Liver (tissue), 3 donors: ENCODE results near the gene ACTR1B.

ENCODE experiments used
- FOXA1 ChIP-seq: IDR thresholded peaks from 2 replicates; pipeline ENCODE4 v1.6.1; 2016; ENCODE audit warnings: antibody characterized with exemption
- GABPA ChIP-seq, 2 donors: IDR thresholded peaks in 1 of 2; conservative IDR thresholded peaks in 1 of 2; 2 replicates each; pipeline ENCODE4 v1.6.1; 2016; ENCODE audit warnings: antibody characterized with exemption in 2 of 2, mild to moderate bottlenecking in 1 of 2, moderate library complexity in 1 of 2
- HNF4A ChIP-seq, 2 donors: conservative IDR thresholded peaks; 2 replicates each; pipeline ENCODE4 v1.6.1; 2016; ENCODE audit warnings: antibody characterized with exemption in 2 of 2, mild to moderate bottlenecking in 2 of 2
- HNF4G ChIP-seq: IDR thresholded peaks from 2 replicates; pipeline ENCODE4 v1.6.1; 2016; ENCODE audit warnings: antibody characterized with exemption
- NR2F2 ChIP-seq: IDR thresholded peaks from 2 replicates; pipeline ENCODE4 v1.6.1; 2016; ENCODE audit warnings: antibody characterized with exemption
- RAD21 ChIP-seq, 2 donors: IDR thresholded peaks; 2 replicates each; pipeline ENCODE4 v1.6.1; 2016; ENCODE audit warnings: antibody characterized with exemption in 2 of 2, mild to moderate bottlenecking in 2 of 2
- RXRA ChIP-seq, 2 donors: IDR thresholded peaks; 2 replicates each; pipeline ENCODE4 v1.6.1; 2017 to 2018; ENCODE audit warnings: antibody characterized with exemption in 2 of 2, mild to moderate bottlenecking in 1 of 2
- SP1 ChIP-seq: IDR thresholded peaks from 2 replicates; pipeline ENCODE4 v1.6.1; 2018; ENCODE audit warnings: antibody characterized with exemption, mild to moderate bottlenecking
- TAF1 ChIP-seq: conservative IDR thresholded peaks from 2 replicates; pipeline ENCODE4 v1.6.1; 2016; ENCODE audit warnings: antibody characterized with exemption, mild to moderate bottlenecking
- YY1 ChIP-seq: IDR thresholded peaks from 2 replicates; pipeline ENCODE4 v1.6.1; 2016; ENCODE audit warnings: antibody characterized with exemption, mild to moderate bottlenecking
- TF ChIP-seq, protein P1 (sequence below): fragments of 150-350 bp; IDR thresholded peaks from 2 replicates; pipeline ENCODE4 v1.5.1; 2017; ENCODE audit warnings: improper control_type of control experiment, low read depth, low read length; ENCODE audit not compliant: missing input control
- TF ChIP-seq, protein P2 (sequence below): IDR thresholded peaks from 2 replicates; pipeline ENCODE4 v1.6.1; 2016; ENCODE audit warnings: antibody characterized with exemption
- TF ChIP-seq, protein P3 (sequence below): IDR thresholded peaks from 2 replicates; pipeline ENCODE4 v1.6.1; 2016; ENCODE audit warnings: antibody characterized with exemption, mild to moderate bottlenecking
- TF ChIP-seq, protein P4 (sequence below): IDR thresholded peaks from 2 replicates; pipeline ENCODE4 v1.6.1; 2016; ENCODE audit warnings: antibody characterized with exemption
- donor health status: healthy.
- donor health status: healthy.

DNA sequence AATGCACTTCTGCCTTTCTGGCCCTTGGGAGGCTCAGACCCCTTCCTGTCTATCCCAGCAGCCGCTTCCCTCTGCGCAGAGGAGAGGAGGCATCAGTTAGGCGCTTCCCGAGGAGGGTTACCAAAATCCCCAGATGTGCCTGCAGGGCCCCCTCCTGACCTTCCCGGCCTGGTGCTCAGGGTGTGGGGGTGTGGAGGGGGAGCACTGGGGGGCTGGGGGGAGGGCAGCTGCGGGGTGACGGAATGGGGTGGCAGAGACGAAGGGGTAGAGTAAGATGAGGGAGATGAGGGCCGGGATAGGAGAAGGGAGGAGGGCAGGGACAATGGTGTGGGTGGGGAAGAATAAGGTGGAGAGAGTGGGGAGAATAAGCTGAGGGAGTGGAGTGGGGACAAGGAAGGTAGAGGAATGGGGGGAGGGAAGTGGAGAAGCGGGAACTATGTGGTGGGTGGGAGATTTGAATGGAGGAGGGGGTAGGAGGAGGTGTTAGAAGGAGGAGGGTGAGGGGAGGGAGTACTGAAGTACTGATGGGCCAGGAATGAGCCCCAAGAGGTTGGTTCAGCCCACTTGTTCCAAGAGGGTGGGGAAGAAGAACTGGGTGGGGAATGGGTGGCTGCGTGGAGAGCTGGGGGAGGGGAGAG is 43.0 kb upstream of the ACTR1B start:
- TF ChIP-seq, protein P1, sequence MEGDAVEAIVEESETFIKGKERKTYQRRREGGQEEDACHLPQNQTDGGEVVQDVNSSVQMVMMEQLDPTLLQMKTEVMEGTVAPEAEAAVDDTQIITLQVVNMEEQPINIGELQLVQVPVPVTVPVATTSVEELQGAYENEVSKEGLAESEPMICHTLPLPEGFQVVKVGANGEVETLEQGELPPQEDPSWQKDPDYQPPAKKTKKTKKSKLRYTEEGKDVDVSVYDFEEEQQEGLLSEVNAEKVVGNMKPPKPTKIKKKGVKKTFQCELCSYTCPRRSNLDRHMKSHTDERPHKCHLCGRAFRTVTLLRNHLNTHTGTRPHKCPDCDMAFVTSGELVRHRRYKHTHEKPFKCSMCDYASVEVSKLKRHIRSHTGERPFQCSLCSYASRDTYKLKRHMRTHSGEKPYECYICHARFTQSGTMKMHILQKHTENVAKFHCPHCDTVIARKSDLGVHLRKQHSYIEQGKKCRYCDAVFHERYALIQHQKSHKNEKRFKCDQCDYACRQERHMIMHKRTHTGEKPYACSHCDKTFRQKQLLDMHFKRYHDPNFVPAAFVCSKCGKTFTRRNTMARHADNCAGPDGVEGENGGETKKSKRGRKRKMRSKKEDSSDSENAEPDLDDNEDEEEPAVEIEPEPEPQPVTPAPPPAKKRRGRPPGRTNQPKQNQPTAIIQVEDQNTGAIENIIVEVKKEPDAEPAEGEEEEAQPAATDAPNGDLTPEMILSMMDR, result no peak
- TF ChIP-seq TAF1 (no peak), FOXA1 (no peak), HNF4G (no peak), RAD21 (IDR thresholded peaks at IDR 0.05) (no peak), HNF4A (conservative IDR thresholded peaks at IDR 0.05) (no peak), SP1 (no peak), GABPA (IDR thresholded peaks at IDR 0.05 in 1 of 2, conservative IDR thresholded peaks at IDR 0.05 in 1 of 2) (no peak), RXRA (IDR thresholded peaks at IDR 0.05) (no peak), NR2F2 (no peak), YY1 (no peak)
- TF ChIP-seq, protein P2, sequence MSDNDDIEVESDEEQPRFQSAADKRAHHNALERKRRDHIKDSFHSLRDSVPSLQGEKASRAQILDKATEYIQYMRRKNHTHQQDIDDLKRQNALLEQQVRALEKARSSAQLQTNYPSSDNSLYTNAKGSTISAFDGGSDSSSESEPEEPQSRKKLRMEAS, result no peak
- TF ChIP-seq, protein P3, sequence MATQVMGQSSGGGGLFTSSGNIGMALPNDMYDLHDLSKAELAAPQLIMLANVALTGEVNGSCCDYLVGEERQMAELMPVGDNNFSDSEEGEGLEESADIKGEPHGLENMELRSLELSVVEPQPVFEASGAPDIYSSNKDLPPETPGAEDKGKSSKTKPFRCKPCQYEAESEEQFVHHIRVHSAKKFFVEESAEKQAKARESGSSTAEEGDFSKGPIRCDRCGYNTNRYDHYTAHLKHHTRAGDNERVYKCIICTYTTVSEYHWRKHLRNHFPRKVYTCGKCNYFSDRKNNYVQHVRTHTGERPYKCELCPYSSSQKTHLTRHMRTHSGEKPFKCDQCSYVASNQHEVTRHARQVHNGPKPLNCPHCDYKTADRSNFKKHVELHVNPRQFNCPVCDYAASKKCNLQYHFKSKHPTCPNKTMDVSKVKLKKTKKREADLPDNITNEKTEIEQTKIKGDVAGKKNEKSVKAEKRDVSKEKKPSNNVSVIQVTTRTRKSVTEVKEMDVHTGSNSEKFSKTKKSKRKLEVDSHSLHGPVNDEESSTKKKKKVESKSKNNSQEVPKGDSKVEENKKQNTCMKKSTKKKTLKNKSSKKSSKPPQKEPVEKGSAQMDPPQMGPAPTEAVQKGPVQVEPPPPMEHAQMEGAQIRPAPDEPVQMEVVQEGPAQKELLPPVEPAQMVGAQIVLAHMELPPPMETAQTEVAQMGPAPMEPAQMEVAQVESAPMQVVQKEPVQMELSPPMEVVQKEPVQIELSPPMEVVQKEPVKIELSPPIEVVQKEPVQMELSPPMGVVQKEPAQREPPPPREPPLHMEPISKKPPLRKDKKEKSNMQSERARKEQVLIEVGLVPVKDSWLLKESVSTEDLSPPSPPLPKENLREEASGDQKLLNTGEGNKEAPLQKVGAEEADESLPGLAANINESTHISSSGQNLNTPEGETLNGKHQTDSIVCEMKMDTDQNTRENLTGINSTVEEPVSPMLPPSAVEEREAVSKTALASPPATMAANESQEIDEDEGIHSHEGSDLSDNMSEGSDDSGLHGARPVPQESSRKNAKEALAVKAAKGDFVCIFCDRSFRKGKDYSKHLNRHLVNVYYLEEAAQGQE, result no peak
- TF ChIP-seq, protein P4, sequence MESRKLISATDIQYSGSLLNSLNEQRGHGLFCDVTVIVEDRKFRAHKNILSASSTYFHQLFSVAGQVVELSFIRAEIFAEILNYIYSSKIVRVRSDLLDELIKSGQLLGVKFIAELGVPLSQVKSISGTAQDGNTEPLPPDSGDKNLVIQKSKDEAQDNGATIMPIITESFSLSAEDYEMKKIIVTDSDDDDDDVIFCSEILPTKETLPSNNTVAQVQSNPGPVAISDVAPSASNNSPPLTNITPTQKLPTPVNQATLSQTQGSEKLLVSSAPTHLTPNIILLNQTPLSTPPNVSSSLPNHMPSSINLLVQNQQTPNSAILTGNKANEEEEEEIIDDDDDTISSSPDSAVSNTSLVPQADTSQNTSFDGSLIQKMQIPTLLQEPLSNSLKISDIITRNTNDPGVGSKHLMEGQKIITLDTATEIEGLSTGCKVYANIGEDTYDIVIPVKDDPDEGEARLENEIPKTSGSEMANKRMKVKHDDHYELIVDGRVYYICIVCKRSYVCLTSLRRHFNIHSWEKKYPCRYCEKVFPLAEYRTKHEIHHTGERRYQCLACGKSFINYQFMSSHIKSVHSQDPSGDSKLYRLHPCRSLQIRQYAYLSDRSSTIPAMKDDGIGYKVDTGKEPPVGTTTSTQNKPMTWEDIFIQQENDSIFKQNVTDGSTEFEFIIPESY, result no peak
